Measurements from ENCODE around the gene XKR7.
A peak's percentile ranks its signal among the peaks of the same experiment; 100 is the strongest.
"Not testable (repeated sequence)": the region's sequence is repeated elsewhere in the genome, so short reads cannot be mapped to it uniquely, and the experiment has no call there.

XKR7 gene

DNA sequence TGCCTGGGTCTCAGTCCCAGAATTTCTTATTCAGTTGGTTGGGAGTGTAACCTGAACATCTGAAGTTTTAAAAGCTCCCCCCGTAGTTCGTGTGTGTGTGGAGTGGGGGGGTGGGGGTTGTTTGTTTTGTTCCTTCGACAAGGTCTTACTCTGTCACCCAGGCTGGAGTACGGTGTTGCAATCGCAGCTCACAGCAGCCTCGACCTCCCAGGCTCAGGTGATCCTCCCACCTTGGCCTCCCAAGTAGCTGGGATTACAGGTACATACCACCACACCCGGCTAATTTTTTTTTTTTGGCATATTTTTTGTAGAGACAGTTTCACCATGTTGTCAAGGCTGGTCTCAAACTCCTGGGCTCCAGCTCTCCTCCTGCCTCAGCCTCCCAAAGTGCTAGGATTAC, 45.4 kb downstream of the XKR7 start:
- no peak for DNase-seq (ENCODE audit: low read depth, low spot score)

- no peak for DNase-seq (ENCODE audit: low read depth, low spot score)
Observed at GRCh38 chr20:32017711-32018251, 49.8 kb downstream of the XKR7 start.

GRCh38 chr20:32018269-32019155, 50.6 kb downstream of the XKR7 start:
- no peak for DNase-seq (ENCODE audit: low read depth, low spot score)

DNA sequence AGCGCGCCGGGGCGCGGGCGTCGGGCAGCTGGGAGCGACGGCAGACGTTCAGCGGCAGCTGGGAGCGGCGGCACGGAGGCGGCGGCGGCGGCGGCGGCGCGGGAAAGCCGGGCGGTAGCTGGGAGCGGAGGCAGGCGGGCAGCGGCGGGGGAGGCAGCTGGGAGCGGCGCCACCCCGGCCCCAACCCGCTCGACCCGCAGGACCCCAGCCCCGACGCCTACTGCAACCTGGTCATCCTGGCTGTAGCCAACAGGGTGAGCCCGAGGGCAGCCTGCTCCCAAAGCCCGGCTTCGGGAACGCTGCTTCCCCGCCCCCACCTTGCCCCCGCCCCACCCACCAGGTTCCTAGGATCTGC, 51.2 kb downstream of the XKR7 start:
- DNase-seq (ENCODE audit: low read depth, low spot score): no peak

- no peak for DNase-seq (ENCODE audit: low read depth, low spot score)
Observed at GRCh38 chr20:32019563-32020463, 51.9 kb downstream of the XKR7 start.

- no peak for DNase-seq (ENCODE audit: low read depth, low spot score)
Observed at GRCh38 chr20:32021091-32021490, 53.1 kb downstream of the XKR7 start.

GRCh38 chr20:32024683-32025295, 56.8 kb downstream of the XKR7 start:
- DNase-seq (ENCODE audit: low read depth, low spot score): no peak

GRCh38 chr20:32027643-32028042, 59.7 kb downstream of the XKR7 start:
- no peak for DNase-seq (ENCODE audit: low read depth, low spot score)

DNA sequence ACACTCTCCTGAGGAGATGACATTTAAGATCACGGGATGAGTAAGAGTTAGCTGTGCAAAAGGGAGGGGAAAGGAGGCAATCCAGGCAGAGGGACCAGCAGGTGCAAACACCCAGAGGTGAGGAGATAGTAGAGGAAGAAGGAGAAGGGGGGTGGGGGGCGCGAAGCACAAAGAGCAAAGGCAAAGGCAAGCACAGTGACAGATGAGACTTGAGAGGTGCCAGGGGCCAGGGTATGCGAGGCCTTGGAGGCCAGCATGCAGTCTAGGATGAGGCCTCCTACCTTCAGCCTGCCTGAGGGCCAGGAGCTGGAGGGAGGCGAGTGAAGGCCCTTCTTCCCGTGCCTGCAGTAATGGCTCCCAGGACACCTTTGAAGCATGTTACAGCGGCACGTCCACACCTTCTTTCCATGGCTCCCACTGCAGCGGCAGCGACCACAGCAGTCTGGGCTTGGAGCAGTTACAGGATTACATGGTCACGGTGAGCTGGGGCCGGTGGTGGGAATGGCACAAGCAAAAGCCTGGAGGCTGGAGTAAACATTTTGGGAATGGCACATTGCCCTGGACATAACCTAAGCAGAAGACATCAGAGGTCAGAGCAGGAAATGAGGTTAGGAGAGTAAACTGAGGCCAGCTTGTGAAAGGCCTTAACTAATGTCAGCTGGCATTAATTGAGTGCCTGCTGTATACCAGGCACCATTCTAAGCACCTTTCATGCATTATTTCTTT, 60.9 kb downstream of the XKR7 start:
- no peak for DNase-seq (ENCODE audit: low read depth, low spot score)

- no peak for DNase-seq (ENCODE audit: low read depth, low spot score)
Observed at GRCh38 chr20:32029561-32029960, 61.6 kb downstream of the XKR7 start.

- peak; percentile 28 for DNase-seq (ENCODE audit: low read depth, low spot score)
Observed at GRCh38 chr20:32031007-32031958, 63.3 kb downstream of the XKR7 start.

DNA sequence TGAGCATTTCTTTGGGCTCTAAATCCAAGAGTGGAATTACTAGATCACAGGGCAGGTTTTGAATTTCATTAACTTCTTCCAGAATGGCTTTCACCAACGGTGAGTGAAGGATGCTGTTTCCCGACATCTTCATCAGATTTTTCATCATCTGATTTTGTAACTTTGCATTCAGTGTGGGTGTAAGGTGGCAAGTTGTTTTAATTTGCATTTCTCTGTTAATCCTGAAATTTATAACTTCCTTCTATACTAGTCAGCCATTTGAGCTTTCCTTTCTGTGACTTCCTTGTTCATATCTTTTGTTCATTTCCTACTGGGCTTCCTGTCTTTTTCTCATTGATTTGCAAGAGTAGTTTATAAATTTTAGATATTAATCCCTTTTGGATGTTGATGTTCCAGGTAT, 65.4 kb downstream of the XKR7 start:
- DNase-seq (ENCODE audit: low read depth, low spot score): no peak

DNA sequence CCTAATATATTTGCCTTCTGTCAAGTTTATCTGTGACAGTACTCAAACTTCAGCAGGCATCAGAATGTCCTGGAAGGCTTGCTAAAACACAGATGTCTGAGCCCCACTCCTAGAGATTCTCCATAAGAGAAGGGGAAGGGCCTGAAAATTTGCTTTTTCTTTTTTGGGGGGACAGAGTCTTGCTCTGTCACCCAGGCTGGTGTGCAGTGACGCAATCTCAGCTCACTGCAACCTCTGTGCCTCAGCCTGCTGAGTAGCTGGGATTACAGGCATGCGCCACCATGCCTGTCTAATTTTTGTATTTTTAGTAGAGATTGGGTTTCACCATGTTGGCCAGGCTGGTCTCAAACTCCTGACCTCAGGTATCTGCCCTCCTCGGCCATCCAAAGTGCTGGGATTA, 65.8 kb downstream of the XKR7 start:
- DNase-seq (ENCODE audit: low read depth, low spot score): not testable (repeated sequence)

GRCh38 chr20:32034581-32035425, 66.9 kb downstream of the XKR7 start:
- DNase-seq (ENCODE audit: low read depth, low spot score): no peak

DNA sequence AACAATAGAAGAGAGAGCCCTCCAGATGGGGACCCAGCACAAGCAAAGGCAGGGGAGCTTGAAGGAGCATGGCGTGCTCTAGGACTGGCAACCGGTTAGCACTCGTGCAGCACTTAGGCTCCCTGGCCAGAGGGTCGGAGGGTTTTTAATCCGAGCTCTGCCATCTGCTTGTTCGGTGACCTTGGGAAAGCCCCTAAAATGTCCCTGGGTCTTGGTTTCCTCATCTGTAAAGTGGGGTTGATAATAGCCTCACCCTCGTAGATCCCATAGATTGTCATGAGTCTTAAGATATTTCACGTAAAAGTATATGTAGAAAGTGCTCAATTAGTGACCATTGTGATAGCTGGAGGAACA, 67.5 kb downstream of the XKR7 start:
- no peak for DNase-seq (ENCODE audit: low read depth, low spot score)

DNA sequence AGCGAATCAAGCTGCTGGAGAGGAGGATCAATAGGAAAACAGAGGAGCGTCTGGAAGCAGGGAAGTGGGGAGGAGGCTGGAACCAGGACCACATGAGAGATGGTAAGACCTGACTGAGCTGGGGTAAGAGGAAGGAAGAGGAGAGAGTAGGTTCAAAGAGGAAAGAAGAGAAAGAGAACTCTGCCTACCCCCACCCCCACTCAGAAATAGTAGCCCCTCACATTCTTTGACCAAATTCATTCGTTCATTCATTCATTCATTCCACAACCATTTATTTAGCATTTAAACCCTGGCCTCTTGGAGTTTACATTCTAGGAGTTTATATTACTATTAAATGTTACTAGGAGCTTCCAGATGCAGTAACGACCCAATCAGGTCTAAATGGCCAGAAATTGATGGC, 68.3 kb downstream of the XKR7 start:
- no peak for DNase-seq (ENCODE audit: low read depth, low spot score)

DNA sequence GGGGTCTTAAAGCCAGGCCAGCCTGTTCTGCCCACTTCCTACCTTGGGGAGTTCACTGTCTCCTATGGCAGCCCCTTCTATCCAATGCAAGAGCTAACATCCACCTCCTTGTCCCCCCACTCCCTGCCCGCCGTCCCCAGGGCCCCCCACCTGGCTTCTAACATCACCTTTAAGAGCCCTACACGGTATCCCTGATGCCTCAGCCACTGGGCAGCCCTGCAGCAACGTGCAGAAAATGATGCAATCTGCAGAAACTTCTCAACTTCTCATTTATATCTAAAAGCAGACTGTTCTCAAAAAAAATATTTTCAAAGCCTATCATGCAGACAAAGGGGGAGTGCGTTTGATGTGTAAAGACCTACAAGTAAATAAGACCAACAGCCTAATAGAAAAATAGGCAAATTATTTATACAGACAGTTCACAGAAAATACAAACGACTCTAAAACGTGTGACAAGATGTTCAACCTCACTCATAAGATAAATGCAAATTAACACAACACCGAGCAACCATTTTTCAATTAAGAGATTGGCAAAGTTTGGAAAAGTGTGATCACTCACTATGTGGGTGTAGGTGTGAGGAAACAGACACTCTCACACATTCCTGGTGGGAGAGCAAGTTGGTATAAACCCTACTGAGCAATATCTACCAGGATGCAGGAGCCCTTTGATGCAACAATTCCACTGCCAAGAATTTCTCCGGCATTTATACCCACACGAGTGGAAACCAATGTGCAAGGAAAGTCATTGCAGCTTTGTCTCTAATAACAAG, 69.0 kb downstream of the XKR7 start:
- no peak for DNase-seq (ENCODE audit: low read depth, low spot score)

GRCh38 chr20:32037929-32038328, 70.0 kb downstream of the XKR7 start:
- no peak for DNase-seq (ENCODE audit: low read depth, low spot score)

Data from smooth muscle cell of the brain vasculature (primary cell).